NCI-H2107 treated with DMSO at 0.1 percent for 48 hours (cell line): ENCODE measurements around the gene COL6A1.
A peak's percentile ranks its signal among the peaks of the same experiment; 100 is the strongest.

Experiments
- DNase-seq: peaks from one replicate; lab custom pipeline; 2025; ENCODE audit not compliant: unreplicated experiment; lab: John Stamatoyannopoulos, UW

The COL6A1 gene

DNA sequence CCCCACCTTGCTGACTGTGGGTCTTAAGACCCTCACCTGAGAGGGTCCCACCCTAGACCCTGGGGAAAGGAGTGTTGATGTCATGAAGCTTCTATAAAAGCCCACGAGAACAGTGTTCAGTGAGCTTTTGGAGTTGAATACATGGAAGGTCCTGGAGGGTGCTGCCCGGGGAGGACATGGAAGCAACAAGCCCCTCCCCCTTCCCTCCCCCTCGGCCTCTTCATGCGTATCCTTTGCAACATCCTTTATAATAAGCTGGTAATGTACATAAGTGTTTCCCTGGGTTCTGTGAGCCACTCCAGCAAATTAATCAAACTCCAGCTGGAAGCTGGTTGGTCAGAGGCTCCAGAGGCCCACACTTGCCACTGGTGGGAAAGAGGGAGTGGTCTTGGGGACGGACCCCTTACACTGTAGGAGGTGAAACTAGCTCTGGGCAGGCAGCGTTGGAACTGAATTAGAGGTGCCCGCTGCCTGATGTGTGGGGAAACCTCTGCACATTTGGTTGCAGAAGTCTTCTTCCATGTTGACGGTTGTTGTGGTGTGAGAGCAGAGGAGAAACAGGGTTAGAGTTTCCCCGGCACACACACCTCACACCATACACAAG is 14.7 kb upstream of the COL6A1 start:
- DNase-seq, result no peak

DNA sequence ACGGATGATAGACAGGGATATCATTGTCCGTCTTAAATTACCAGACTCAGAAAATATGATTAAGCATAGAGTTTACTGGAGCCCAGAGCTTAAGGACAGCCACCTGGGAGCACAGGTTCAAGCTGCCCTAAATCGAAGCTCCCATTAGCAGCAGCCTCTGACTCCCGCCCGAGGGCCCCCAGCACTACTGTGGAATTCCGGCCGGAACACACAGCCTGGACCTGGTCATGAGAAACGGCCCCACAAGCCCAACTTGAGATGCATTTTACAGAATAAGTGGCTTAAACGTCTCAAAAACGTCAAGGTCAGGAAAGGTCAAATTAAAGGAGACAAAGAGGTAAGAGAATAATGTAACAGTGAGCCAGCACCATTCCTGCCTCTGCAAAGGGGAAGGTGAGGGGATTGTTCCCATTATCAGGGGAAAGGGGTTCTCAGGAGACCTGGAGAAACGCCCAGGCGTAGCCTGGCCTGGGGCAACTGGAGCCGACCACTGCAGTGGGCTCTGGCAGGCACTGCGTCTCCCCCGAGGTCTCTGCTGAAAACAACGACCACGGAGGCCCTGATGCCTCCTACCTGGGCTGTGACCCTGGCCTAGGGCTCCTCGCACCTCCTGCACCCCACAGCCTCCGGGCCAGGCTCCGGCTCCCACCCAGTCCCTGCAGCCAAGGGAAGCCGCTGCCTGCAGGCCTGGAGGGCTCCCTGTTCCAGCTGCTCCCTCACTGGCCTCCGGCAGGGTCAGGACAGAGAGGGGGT is 11.5 kb upstream of the COL6A1 start:
- no peak for DNase-seq

DNA sequence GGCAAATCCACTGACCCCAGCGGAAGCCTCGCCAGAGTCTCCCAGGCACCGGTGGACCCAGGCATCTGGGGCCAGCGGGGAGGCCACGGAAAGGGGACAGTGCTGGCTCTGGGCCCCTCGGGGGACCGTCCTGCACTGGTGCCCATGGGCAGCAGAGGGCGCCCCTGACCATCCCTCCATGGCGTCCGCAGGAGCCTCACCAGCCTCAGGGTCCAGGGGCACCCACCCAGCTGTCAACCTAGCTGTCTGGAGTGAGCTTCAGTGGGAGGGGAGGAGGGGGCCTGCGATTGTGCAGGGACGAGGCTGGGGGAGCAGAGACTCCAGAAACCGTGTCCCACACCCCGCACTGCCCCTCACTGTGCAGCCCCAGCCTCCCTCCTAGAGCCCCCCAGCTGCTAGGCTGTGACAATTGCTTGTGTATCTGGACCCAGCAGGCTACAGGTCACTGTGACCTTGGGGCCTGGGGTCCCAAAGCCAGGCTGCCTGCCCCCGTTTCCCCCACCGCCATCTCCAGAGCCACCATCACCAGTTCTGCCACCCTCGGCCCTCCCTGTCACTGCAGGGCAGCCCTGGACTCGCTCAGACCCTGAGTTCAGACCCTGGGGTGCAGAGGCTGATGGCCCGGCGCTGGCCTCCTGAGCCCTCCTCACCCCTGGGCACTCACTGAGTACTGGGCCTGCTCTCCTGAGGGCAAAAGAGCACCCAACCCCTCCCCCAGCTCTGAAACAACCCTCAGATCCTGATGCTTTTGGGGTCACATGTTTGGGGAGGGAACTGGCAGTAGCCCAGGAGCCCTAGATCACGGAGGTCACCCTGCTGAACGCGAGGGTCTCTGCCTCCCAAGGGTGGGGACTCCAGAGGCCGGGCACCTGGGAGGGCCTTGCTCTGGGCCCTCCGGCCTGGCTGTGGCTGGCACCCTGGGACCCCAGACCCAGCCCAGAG is 10.6 kb upstream of the COL6A1 start:
- DNase-seq, result no peak

- no peak for DNase-seq
Measured at GRCh38 chr21:45971616-45972352, 9.8 kb upstream of the COL6A1 start.

DNA sequence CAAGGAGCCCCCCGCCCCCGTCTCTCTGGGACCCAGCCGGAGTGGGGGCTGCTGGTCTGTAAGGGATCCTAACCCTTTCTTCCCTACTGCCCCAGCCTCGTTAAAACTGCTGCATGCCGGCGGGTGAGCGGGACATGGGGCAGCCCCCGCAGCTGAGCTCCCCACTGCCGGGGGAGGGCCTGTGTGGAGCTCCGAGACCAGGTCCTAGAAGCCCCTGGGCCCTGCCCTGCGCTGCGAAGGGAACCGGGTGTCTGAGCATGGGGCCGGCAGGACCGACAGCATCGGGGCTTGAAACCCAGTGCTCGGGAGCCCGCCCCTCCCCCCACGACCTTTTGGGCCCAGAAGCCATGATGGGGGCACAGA is 9.2 kb upstream of the COL6A1 start:
- DNase-seq, result no peak

DNA sequence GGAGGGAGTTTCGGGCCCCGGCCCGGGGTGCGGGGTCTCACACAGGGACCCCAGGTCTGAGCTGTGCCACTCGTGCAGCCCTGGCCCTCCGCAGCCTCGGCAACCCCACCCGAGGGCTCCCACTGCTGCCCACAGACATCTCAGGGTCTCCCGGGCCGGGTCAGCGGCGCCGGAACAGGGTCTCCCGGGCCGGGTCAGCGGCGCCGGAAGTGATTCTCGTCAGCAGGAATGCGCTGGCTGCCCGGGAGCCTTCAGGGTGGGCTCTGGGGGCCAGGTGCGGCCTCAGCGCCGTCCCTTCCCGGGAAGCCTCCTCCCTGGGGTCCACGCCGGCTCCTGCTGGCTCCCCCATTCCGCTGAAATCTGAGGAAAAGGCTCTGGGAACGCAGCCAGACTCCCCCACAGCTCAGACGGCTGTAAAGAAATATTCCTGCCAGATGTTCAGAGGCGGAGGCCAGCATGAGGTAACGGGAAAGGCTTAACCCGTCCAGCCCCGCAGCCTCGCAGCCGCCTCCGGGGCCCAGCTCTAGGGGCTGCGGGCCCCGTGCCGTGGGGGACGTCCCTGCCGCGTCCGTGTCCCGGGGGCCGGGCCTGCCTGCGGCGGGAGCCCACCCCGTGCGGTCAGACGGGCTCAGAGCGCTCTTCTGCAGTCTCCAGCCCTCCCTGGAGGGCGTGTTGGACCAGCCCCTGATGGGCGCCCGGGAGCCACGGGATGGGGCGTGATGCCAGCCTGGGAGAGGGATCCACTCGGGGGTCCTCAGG is 8.7 kb upstream of the COL6A1 start:
- no peak for DNase-seq

DNA sequence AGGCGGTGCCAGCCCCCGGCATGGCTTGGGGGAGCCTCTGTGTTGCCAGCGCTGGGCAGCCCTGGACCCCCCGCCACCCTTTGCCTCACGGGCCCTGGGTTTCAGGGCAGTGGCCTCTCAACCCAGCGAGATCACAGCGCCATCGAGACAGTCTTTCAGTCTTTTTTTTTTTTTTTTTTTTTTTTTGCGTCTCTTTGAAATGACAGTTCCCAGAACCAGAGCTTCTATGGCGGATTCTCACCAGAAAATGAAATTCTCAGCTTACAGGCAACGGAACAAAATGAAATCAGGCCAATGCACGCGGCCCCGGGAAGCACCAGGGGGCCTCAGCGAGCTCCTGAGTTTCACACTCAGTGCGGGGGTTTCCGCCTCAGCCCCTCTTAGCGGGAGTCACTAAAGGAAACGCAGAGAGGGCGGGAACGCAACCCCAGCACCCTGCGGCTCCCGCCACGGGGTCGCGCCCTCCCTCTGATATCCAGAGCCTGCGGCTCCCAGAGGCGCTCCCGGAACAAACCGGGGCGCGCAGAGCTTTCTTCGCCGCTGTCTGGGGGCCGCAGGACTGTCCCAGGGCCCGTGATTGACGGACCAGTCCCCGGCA is 8.0 kb upstream of the COL6A1 start:
- no peak for DNase-seq

GRCh38 chr21:45974073-45975019 is 7.2 kb upstream of the COL6A1 start:
- DNase-seq, result no peak

GRCh38 chr21:45975020-45975666 is 6.4 kb upstream of the COL6A1 start:
- no peak for DNase-seq

GRCh38 chr21:45975667-45976409 is 5.7 kb upstream of the COL6A1 start:
- peak; percentile 17 for DNase-seq

DNA sequence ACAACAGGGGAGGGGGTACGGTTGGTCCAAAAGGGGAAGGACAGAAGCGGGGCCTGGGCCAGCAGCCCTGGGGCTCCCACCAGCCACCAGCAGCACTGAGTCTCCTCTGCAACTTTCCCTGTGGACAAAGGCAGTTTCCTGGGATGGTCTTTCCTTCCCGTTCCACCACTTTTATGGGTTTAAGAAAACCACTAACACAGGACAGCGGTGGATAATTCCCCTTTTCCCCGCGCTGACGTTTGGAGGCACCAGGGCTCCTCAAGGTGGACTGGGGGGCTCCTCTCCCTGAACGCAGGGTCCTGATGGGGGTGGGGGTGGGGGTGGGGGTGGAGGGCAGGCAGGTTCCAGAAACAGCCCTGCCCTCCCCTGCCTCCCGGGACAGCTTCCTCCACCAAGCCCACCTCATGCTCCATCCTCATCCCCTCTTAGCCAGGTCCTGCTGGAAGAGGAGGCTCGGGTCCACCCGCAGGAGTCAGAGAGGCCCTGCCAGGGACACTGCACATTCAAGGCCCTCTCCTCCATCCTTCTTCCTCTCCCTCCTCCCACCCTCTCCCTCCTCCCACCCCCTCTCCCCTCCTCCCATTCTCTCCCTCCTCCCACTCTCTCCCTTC is 4.8 kb upstream of the COL6A1 start:
- no peak for DNase-seq

- no peak for DNase-seq
Measured at GRCh38 chr21:45977396-45977795, 4.2 kb upstream of the COL6A1 start.

DNA sequence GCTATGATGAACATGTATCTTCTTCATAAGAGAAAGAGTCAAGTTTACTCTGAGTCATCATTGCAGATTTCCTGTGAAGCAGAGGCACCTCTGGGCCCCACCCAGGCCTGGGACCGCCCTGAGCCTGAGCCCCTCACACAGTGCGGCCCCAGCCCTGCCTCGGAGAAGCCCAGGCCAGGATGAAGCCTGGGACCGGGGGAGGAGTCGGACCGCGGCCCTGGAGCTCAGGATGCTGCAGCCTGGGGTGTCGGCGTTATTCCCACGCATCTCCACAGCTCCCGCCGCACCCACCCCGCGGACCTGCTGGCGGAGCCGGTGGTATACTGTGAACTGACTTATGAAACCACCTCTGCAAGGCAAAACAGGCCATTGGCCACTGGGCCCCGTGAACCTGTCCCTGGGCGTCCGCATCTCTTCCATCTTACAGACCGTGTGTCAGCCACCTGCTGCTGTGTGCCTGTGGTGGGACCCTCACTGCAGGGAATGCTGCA is 2.4 kb upstream of the COL6A1 start:
- DNase-seq, result no peak

DNA sequence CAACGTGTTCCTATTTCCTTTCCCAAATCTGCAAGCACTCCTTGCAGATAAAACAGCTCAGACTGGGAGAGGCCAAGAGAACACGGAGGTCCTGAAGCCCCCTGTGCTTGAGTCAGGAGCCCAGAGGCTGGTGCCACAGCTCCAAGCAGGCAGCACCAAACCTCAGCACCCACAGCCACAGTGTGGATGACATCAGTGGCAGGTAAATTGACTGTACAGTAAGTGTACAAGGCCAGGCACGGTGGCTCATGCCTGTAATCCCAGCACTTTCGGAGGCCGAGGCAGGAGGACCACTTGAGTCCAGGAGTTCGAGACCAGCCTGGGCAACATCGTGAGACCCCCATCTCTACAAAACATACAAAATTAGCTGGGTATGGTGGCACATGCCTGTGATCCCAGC is 1.9 kb upstream of the COL6A1 start:
- no peak for DNase-seq

GRCh38 chr21:45980271-45980670 is 1.3 kb upstream of the COL6A1 start:
- DNase-seq, result no peak

DNA sequence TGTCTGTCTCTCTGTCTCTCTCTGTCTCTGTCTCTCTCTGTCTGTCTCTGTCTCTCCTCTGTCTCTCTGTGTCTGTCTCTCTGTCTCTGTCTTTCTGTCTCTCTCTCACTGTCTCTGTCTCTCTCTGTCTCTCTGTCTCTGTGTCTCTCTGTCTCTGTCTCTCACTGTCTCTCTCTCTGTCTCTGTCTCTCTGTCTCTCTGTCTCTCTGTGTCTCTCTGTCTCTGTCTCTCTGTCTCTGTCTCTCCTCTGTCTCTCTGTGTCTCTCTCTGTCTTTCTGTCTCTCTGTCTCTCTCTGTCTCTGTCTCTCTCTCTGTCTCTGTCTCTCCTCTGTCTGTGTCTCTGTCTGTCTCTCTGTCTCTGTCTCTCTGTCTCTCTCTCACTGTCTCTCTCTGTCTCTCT is 873 bp upstream of the COL6A1 start:
- no peak for DNase-seq

GRCh38 chr21:45982092-45982757 is 655 bp downstream of the COL6A1 start:
- DNase-seq, result no peak
